ENCODE measurements around the gene NSUN3.

NSUN3 gene

GRCh38 chr3:94159062-94159828, 96.4 kb downstream of the NSUN3 start:
- no peak overlapping the region for H3K27ac ChIP-seq
- no peak for TF ChIP-seq CTCF (conservative IDR thresholded peaks at IDR 0.05)

GRCh38 chr3:94162700-94163099, 99.8 kb downstream of the NSUN3 start:
- TF ChIP-seq CTCF (conservative IDR thresholded peaks at IDR 0.05) = no peak
- H3K27ac ChIP-seq = no peak overlapping the region

- H3K27ac ChIP-seq = no peak overlapping the region
- no peak for TF ChIP-seq CTCF (conservative IDR thresholded peaks at IDR 0.05)
Measured at GRCh38 chr3:94167346-94167745, 104.5 kb downstream of the NSUN3 start.

GRCh38 chr3:94167796-94168195, 104.9 kb downstream of the NSUN3 start:
- TF ChIP-seq CTCF (conservative IDR thresholded peaks at IDR 0.05) = no peak
- H3K27ac ChIP-seq = no peak overlapping the region

- no peak for TF ChIP-seq CTCF (conservative IDR thresholded peaks at IDR 0.05)
- H3K27ac ChIP-seq = no peak overlapping the region
Measured at GRCh38 chr3:94171954-94172353, 109.1 kb downstream of the NSUN3 start.

- no peak overlapping the region for H3K27ac ChIP-seq
- no peak for TF ChIP-seq CTCF (conservative IDR thresholded peaks at IDR 0.05)
Measured at GRCh38 chr3:94172695-94173310, 109.9 kb downstream of the NSUN3 start.

GRCh38 chr3:94173673-94174434, 111.0 kb downstream of the NSUN3 start:
- H3K27ac ChIP-seq = no peak overlapping the region

More at GRCh38 chr3:94173673-94174434, 111.0 kb downstream of the NSUN3 start:
- TF ChIP-seq CTCF (conservative IDR thresholded peaks at IDR 0.05) = no peak
